GM20000 (cell line): Measurements from ENCODE around the gene RPRD1A.
A peak's percentile ranks its signal among the peaks of the same experiment; 100 is the strongest.

ENCODE experiments used
- DNase-seq: peaks from one replicate; pipeline ENCODE4 v3.0.0; 2012; ENCODE audit warnings: low spot score
- CTCF ChIP-seq: IDR thresholded peaks from 2 replicates; pipeline ENCODE4 v1.5.1; 2012; ENCODE audit warnings: mild to moderate bottlenecking, control low read depth; ENCODE audit errors: extremely low read depth, missing control alignments

RPRD1A gene

GRCh38 chr18:36108196-36108595 is 40.8 kb upstream of the RPRD1A start:
- DNase-seq = no peak
- no peak for TF ChIP-seq CTCF

- no peak for TF ChIP-seq CTCF
- no peak for DNase-seq
These were observed 40.1 kb upstream of the RPRD1A start for GRCh38 chr18:36107477-36107876.

GRCh38 chr18:36104749-36105148 is 37.4 kb upstream of the RPRD1A start:
- DNase-seq = no peak
- no peak for TF ChIP-seq CTCF

- no peak for TF ChIP-seq CTCF
- DNase-seq = no peak
These were observed 34.6 kb upstream of the RPRD1A start for GRCh38 chr18:36101943-36102342.

GRCh38 chr18:36099311-36099710 is 32.0 kb upstream of the RPRD1A start:
- TF ChIP-seq CTCF = no peak
- DNase-seq = no peak

- TF ChIP-seq CTCF = no peak
- no peak for DNase-seq
These were observed 29.6 kb upstream of the RPRD1A start for GRCh38 chr18:36096955-36097354.

- TF ChIP-seq CTCF = peak; percentile 23
- DNase-seq = peak; percentile 47
These were observed 28.7 kb upstream of the RPRD1A start for GRCh38 chr18:36095936-36096519.
